Rectal smooth muscle tissue (tissue), 1 donor: ENCODE measurements around the gene SCAP.

Experiments used
- H3K27ac ChIP-seq: one replicate; pipeline ENCODE4 v1.7.0; 2013; ENCODE audit warnings: low read depth, low read length, inconsistent platforms
- H3K27me3 ChIP-seq: one replicate; pipeline ENCODE4 v1.7.0; 2013; ENCODE audit warnings: low read length; ENCODE audit not compliant: control insufficient read depth, insufficient read depth
- H3K36me3 ChIP-seq: one replicate; pipeline ENCODE4 v1.7.0; 2013; ENCODE audit warnings: low read length; ENCODE audit not compliant: control insufficient read depth, insufficient read depth
- H3K4me1 ChIP-seq: one replicate; pipeline ENCODE4 v1.7.0; 2013; ENCODE audit warnings: low read length; ENCODE audit not compliant: control insufficient read depth, insufficient read depth
- H3K4me3 ChIP-seq: one replicate; pipeline ENCODE4 v1.7.0; 2013; ENCODE audit warnings: low read length
- H3K9ac ChIP-seq: one replicate; pipeline ENCODE4 v1.7.0; 2013; ENCODE audit warnings: low read length

SCAP gene

DNA sequence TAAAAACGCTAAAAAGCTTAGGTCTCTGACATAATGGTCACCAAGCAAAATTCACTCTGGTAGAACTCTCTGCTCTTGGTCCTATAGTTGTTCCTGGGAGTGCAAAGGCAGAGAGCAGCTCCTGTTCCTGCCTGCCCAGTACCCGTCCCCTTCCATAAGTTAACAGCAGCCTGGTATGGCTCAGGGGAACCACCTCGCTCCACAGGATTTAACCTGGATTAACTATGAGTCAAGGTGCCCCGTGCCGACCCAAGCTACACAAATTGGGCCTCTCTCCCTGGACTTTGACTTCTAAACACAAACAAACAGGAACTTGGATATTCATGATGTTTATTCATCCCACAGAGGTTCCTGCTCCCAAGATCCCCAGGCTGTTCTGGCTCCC lies 32.1 kb downstream of the SCAP start:
- Histone ChIP-seq H3K27me3 (no peaks in the 10 kb centered on the region), H3K36me3 (peaks cover 7% of the 10 kb centered on the region), H3K4me3 (no peak overlapping the region), H3K4me1 (peaks cover 4% of the 10 kb centered on the region), H3K9ac (no peak overlapping the region), H3K27ac (peak overlapping the region; percentile 76)

DNA sequence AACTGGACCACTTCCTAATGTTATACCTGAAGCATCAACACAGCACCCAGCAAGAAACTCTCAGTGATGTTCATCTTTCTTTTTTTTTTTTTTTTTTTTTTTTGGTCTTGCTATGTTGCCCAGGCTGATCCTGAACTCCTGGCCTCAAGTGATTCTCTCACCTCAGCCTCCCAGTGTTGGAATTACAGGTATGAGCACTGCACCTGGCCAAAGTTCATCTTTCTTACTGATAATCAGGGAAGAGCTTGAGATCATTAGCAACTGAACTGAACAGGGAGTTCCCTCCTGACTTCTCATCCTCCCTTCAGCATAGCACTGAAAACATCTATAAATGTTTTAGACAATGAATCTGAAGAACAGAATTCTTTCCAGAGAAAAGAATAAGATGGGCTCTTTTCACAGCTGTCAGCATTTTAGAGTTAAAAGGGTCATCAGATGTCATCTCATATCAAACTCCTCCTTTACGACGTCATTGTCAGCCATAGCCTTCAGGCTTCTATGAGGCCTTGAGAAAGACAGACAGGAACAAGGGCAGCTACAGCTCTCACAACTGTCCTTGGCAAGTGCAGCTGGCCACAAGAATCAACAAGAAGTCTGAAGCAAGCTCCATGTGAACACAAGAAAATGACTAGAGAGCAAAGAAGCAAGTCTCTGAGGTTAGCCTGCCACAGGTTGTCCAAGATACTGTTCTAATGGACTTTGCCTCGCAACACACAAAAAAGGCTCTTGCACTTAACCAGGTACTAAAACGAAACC lies 33.8 kb downstream of the SCAP start:
- H3K27ac ChIP-seq, result peak overlapping the region; percentile 0

DNA sequence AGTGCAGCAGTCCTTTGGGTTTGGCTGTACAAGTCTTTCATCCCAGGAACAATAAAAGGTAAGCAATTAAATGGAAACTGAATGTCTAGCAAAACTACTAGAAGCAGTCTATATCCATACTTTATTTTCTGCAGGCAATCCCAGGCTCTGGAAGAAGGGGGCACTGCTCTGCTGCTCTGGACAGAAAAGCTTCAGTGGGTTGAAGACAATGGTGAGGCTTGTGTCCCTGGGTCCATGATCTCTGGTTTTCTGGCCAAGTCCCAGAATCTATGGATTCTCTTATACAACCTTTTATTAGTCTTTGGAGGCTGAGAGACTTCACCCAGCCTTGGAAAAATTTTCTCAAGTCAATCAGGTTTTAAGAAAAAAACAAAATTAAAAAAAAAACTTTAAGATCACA lies 35.6 kb downstream of the SCAP start:
- Histone ChIP-seq H3K4me1 (peaks cover 4% of the 10 kb centered on the region), H3K9ac (no peak overlapping the region), H3K27ac (no peak overlapping the region), H3K36me3 (peaks cover 7% of the 10 kb centered on the region), H3K4me3 (no peak overlapping the region), H3K27me3 (no peaks in the 10 kb centered on the region)

More for the DNA sequence above, 33.8 kb downstream of the SCAP start:
- no peak overlapping the region for H3K9ac ChIP-seq
- H3K36me3 ChIP-seq, result peaks cover 7% of the 10 kb centered on the region
- no peaks in the 10 kb centered on the region for H3K27me3 ChIP-seq
- no peak overlapping the region for H3K4me3 ChIP-seq
- peaks cover 4% of the 10 kb centered on the region for H3K4me1 ChIP-seq

DNA sequence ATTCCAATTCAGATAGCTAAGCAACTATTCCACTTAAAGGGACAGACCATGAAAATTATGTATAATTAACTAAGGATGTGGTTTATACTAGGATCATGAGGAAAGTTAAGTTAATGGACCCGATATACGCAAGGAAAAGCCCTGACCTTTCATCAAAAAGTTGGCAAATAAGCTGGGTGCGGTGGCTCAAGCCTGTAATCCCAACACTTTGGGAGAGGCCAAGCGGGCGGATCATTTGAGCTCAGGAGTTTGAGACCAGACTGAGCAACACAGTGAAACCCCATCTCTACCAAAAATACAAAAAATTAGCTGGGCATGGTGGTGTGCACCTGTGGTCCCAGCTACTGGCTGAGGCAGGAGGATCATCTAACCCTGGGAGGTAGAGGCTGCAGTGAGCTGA lies 39.6 kb downstream of the SCAP start:
- no peaks in the 10 kb centered on the region for H3K27me3 ChIP-seq
- no peak overlapping the region for H3K27ac ChIP-seq
- no peak overlapping the region for H3K9ac ChIP-seq
- no peaks in the 10 kb centered on the region for H3K4me1 ChIP-seq
- H3K4me3 ChIP-seq, result no peak overlapping the region
- H3K36me3 ChIP-seq, result peaks cover 15% of the 10 kb centered on the region

DNA sequence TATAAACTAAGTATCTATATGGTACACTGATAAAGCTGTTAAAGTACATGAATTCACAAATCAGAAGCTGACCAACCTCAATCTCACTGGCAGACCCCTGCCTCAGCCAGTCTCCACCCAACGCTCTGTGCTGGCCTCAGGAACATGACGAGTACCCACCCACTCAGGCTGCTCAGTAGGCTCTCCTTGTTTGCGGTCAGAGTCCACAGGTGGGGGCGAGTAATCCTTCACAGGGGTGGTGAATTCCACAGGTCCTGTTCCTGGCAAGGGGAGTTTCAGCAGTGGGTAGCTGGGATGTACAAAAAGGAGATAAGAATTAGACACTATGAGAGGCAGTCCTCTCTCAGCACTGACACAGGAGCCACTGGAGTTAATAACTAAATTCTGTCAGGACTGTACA lies 40.9 kb downstream of the SCAP start:
- H3K27ac ChIP-seq, result no peak overlapping the region

DNA sequence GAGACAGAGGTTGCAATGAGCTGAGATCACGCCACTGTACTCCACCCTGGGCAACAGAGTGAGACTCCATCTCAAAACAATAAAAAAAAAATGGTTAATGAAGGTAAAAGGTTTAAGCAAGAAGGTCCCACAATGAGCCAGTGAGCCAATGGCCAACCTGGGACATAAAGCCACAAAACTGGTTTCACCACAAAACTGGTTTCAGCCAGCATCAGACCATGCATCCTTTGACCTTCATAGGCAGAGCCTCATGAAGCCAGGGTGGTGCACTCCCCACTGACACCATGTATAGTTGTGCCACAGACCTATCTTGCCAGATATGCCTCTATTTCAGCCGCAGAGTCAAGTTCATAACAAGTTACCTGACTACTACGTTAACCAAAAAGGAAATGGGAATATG lies 41.9 kb downstream of the SCAP start:
- Histone ChIP-seq H3K9ac (no peak overlapping the region), H3K27me3 (no peaks in the 10 kb centered on the region), H3K4me1 (no peaks in the 10 kb centered on the region), H3K4me3 (no peak overlapping the region), H3K27ac (no peak overlapping the region), H3K36me3 (peaks cover 13% of the 10 kb centered on the region)

More for the DNA sequence above, 40.9 kb downstream of the SCAP start:
- H3K9ac ChIP-seq, result no peak overlapping the region
- no peaks in the 10 kb centered on the region for H3K4me1 ChIP-seq
- H3K27me3 ChIP-seq, result no peaks in the 10 kb centered on the region
- peaks cover 19% of the 10 kb centered on the region for H3K36me3 ChIP-seq
- H3K4me3 ChIP-seq, result no peak overlapping the region

DNA sequence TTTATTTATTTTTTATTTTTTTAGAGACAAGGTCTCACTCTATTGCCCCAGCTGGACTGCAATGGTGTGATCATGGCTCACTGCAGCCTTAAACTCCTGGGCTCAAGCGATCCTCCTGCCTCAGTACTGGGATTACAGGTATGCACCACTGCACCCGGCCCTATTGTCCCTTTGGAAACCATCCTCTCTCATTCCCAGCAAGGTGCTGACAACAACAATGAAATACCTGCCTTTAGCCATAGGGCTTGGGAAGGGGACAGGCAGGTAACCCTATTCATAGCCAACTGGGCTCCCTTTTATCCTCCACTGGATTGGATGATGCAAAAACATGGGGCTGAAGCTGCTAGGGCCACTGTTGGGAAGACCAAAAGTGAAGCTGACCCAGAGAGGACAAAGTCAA lies 43.1 kb downstream of the SCAP start:
- peaks cover 21% of the 10 kb centered on the region for H3K36me3 ChIP-seq
- no peak overlapping the region for H3K27ac ChIP-seq
- no peaks in the 10 kb centered on the region for H3K4me1 ChIP-seq
- no peak overlapping the region for H3K4me3 ChIP-seq
- no peak overlapping the region for H3K9ac ChIP-seq
- H3K27me3 ChIP-seq, result no peaks in the 10 kb centered on the region

DNA sequence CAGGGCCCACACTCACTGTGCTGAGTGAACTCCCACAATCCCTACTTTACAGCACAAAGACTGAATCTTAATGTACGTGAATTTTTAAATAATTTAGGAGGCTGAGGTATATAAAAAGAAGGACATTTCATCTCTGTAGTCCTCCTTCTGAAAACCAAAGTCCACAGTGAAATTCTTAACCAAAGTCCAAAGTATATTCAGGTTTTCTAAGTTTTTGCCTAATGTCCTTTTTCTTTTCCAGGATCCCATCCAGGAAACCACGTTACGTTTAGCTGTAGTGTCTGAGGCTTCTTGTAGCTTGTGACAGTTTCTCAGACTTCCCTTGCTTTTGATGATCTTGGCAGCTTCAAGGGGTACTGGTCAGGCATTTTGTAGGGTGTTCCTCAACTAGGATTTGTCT lies 44.5 kb downstream of the SCAP start:
- H3K9ac ChIP-seq, result no peak overlapping the region
- H3K36me3 ChIP-seq, result peaks cover 32% of the 10 kb centered on the region
- H3K27ac ChIP-seq, result no peak overlapping the region
- H3K4me3 ChIP-seq, result no peak overlapping the region
- H3K4me1 ChIP-seq, result no peaks in the 10 kb centered on the region
- H3K27me3 ChIP-seq, result no peaks in the 10 kb centered on the region

DNA sequence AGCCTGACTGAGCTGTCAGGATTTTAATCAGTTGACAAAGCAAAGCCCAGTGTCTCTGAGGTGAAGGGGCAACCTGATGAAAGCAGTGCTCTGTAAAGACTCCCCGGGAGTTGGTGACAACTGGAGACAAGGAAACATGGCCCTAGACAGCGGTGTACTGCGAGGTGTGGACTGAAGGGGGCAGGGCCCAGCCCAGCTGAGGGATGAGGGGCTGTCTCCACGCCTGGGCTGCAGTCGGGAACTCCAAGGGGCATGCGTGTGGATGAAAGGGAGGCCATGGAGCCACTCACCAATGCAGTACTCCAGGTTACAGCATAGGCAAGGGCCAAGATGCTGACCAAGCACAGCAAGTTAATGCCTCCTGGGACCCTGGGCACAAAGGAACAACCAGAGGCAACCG lies 45.1 kb downstream of the SCAP start:
- no peaks in the 10 kb centered on the region for H3K4me1 ChIP-seq
- no peak overlapping the region for H3K9ac ChIP-seq
- no peak overlapping the region for H3K27ac ChIP-seq
- no peaks in the 10 kb centered on the region for H3K27me3 ChIP-seq
- H3K36me3 ChIP-seq, result peaks cover 32% of the 10 kb centered on the region
- H3K4me3 ChIP-seq, result no peak overlapping the region

DNA sequence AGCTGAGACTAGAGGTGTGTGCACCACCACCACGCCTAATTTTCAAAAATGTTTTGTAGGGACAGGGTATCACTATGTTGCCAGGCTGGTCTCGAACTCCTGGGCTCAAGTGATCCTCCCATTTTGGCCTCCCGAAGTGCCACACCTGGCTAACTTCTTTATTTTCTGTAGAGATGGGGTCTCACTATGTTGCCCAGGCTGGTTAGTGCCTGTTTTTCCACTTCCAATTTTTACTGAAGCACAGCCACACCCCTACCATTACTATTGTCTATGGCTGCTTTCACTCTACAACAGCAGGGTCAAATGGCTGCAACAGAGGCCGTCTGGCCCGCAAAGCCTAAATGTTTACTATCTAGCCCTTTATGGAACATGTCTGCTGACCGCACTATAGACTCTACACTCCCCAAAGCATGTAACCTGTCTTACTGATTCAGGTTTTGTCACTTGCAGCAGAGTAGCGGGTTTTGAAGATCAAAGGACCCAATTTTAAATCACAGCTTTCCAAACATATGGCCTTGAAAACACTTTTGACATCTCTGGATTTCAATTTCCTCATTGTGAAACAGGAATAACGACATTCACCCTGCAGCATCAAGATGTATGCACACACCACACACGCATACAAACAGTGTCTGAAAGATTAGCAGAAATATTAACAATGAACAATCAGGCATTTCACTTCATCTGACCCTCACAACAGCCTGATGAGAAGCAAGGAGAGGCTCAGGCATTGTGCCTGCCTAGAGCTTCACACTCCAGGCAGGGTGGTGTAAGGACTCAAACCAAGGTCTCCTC lies 46.1 kb downstream of the SCAP start:
- Histone ChIP-seq H3K27me3 (no peaks in the 10 kb centered on the region), H3K36me3 (peaks cover 32% of the 10 kb centered on the region), H3K4me1 (no peaks in the 10 kb centered on the region), H3K9ac (no peak overlapping the region), H3K27ac (no peak overlapping the region), H3K4me3 (no peak overlapping the region)

DNA sequence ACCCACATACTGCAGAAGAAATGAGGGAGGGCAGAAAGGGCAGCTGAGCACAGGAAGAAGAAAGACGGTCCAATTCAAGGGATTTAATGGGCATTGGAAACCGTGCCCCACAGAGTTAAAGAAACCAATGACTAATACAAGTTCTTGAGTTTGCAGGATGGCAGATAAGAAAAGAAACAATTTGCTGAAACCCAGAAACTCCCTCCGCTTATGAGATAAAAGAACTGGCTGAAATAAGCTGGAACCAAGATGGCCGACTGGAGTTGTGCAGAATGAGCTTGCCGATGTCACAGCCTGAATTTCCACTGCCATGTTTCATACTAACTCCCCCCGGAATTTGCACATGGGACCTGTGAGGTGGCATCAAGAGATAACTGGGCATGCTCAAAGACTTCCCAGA lies 47.1 kb downstream of the SCAP start:
- Histone ChIP-seq H3K4me3 (no peak overlapping the region), H3K27ac (no peak overlapping the region), H3K4me1 (no peaks in the 10 kb centered on the region), H3K27me3 (no peaks in the 10 kb centered on the region), H3K9ac (no peak overlapping the region), H3K36me3 (peaks cover 28% of the 10 kb centered on the region)

DNA sequence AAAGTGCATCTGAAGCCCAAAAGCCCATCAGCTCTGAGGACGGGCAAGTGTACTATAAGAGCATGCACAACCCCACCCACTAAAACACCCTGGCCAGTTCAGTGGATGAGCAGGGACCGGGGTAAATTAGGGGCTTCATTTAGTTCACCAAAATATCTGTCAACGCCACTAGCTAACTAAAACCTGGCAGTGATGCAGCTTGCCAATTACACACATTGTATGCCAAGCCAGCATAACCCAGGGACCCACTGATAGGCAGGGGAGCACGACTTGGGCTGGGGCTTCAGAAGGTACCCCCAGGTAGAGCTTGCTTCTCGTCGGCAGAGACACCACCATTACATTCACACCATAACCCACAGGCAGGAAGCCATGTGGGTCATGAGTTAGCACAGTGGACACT lies 47.9 kb downstream of the SCAP start:
- no peaks in the 10 kb centered on the region for H3K4me1 ChIP-seq
- H3K9ac ChIP-seq, result no peak overlapping the region
- no peaks in the 10 kb centered on the region for H3K27me3 ChIP-seq
- H3K27ac ChIP-seq, result no peak overlapping the region
- peaks cover 28% of the 10 kb centered on the region for H3K36me3 ChIP-seq
- no peak overlapping the region for H3K4me3 ChIP-seq

DNA sequence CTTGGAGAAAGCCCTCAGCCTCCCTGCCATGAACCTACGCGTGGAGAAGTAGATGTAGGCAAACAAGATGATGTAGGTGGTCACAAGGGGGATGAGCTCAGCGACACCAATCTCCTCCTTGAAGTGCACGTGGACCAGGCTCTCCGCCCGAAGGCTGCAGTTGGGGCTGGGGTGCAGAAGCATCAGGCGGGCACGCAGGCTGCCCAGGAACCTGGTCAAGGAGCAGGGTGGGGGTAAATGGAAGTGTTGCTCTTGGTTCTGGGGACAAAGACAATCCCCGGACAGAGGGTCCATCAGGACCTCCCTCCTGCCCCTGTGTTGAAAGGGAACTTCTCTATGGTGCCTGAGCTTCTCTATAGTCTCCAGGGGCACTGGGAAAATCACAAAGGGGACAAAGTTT lies 49.8 kb downstream of the SCAP start:
- H3K9ac ChIP-seq, result no peak overlapping the region
- no peak overlapping the region for H3K27ac ChIP-seq
- no peak overlapping the region for H3K4me3 ChIP-seq
- no peaks in the 10 kb centered on the region for H3K27me3 ChIP-seq
- peaks cover 3% of the 10 kb centered on the region for H3K4me1 ChIP-seq
- peaks cover 28% of the 10 kb centered on the region for H3K36me3 ChIP-seq
